ENCODE data around the gene FZD8.

- TF ChIP-seq POLR2AphosphoS5 (IDR thresholded peaks at IDR 0.05; ENCODE audit: low read depth) (no peak), GABPA (IDR thresholded peaks at IDR 0.05; ENCODE audit: low read depth) (no peak)
Measured at GRCh38 chr10:35600193-35600592, 41.9 kb downstream of the FZD8 start.
